HepG2 (cell line): ENCODE results near the gene ASAP2. TPM values are rescaled to one million over a fixed set of nuclear protein-coding genes. Genes with fewer than 3 reads are reported as not detected.

Experiments
- ATAD3A ChIP-seq: sonication (generic); formaldehyde crosslinking; IDR thresholded peaks from 2 replicates; pipeline ENCODE4 v1.4.0; 2020; ENCODE audit warnings: missing genetic modification reagents
- CENPX ChIP-seq: sonication (generic); formaldehyde crosslinking; IDR thresholded peaks from 2 replicates; pipeline ENCODE4 v1.9.0; 2021; ENCODE audit warnings: mild to moderate bottlenecking, missing genetic modification reagents, moderate library complexity
- DPF2 ChIP-seq: sonication (generic); formaldehyde crosslinking; IDR thresholded peaks from 2 replicates; pipeline ENCODE4 v1.4.0; 2020; ENCODE audit warnings: mild to moderate bottlenecking, low read depth, missing genetic modification reagents, borderline replicate concordance
- ETV5 ChIP-seq: IDR thresholded peaks from 2 replicates; pipeline ENCODE4 v1.6.1; 2018; ENCODE audit warnings: missing biosample characterization, missing genetic modification reagents, inconsistent platforms, borderline replicate concordance
- KDM3A ChIP-seq: IDR thresholded peaks from 2 replicates; pipeline ENCODE4 v1.6.1; 2018; ENCODE audit warnings: low read depth, missing compliant biosample characterization
- MAFG ChIP-seq: sonication (generic); formaldehyde crosslinking; IDR thresholded peaks from 2 replicates; pipeline ENCODE4 v1.5.1; 2020; ENCODE audit warnings: mild to moderate bottlenecking, missing genetic modification reagents
- MAFK ChIP-seq, 2 experiments: IDR thresholded peaks in 1 of 2; conservative IDR thresholded peaks in 1 of 2; 2 replicates each; pipeline ENCODE4 v1.6.1; 2011; ENCODE audit warnings: improper control_type of control experiment in 2 of 2, low read length in 2 of 2
- NCOR1 ChIP-seq: fragments of 200-600 bp; sonication (generic); IDR thresholded peaks from 2 replicates; pipeline ENCODE4 v1.7.0; 2017; ENCODE audit warnings: antibody characterized with exemption, low read length, borderline replicate concordance
- NPAS2 ChIP-seq: sonication (generic); formaldehyde crosslinking; IDR thresholded peaks from 2 replicates; pipeline ENCODE4 v1.8.0; 2022; ENCODE audit warnings: mild to moderate bottlenecking, missing genetic modification reagents, borderline replicate concordance
- NR2F6 ChIP-seq, 2 experiments: IDR thresholded peaks; 2 replicates each; pipeline ENCODE4 v1.6.1; 2016; ENCODE audit warnings: antibody characterized with exemption in 1 of 2, mild to moderate bottlenecking in 1 of 2
- NRL ChIP-seq: sonication (generic); formaldehyde crosslinking; IDR thresholded peaks from 2 replicates; pipeline ENCODE4 v1.5.0; 2020; ENCODE audit warnings: missing genetic modification reagents, mild to moderate bottlenecking, moderate library complexity, borderline replicate concordance
- RAD51 ChIP-seq: fragments of 450-650 bp; IDR thresholded peaks from 2 replicates; pipeline ENCODE4 v1.6.1; 2016; ENCODE audit warnings: borderline replicate concordance
- RARA ChIP-seq: IDR thresholded peaks from 2 replicates; pipeline ENCODE4 v1.6.1; 2016; ENCODE audit warnings: missing genetic modification reagents, missing compliant biosample characterization
- SIN3A ChIP-seq: IDR thresholded peaks from 2 replicates; pipeline ENCODE4 v1.6.1; 2011; ENCODE audit warnings: low read depth, mild to moderate bottlenecking, control low read depth, low read length, borderline replicate concordance
- SOX5 ChIP-seq: IDR thresholded peaks from 2 replicates; pipeline ENCODE4 v1.6.1; 2016; ENCODE audit warnings: borderline replicate concordance
- TGIF2 ChIP-seq: IDR thresholded peaks from 2 replicates; pipeline ENCODE4 v1.6.1; 2016; ENCODE audit warnings: control low read depth, missing compliant biosample characterization
- ZFX ChIP-seq: sonication (generic); formaldehyde crosslinking; IDR thresholded peaks from 2 replicates; pipeline ENCODE4 v1.4.0; 2020; ENCODE audit warnings: mild to moderate bottlenecking, low read depth, missing genetic modification reagents, moderate library complexity
- ZNF616 ChIP-seq: sonication (generic); formaldehyde crosslinking; IDR thresholded peaks from 2 replicates; pipeline ENCODE4 v1.5.0; 2020; ENCODE audit warnings: low read depth, mild to moderate bottlenecking, missing genetic modification reagents
- ZNF724P ChIP-seq: sonication (generic); formaldehyde crosslinking; IDR thresholded peaks from 2 replicates; pipeline ENCODE4 v1.8.0; 2022; ENCODE audit warnings: missing genetic modification reagents, borderline replicate concordance
- ZNF775 ChIP-seq: sonication (generic); formaldehyde crosslinking; IDR thresholded peaks from 2 replicates; pipeline ENCODE4 v1.4.0; 2020; ENCODE audit warnings: missing genetic modification reagents, mild to moderate bottlenecking, moderate library complexity, borderline replicate concordance
- polyA plus RNA-seq, 8 experiments: library from polyadenylated mRNA; depleted of rRNA in 3 of 8; stranded (reverse) in 7 of 8; unstranded in 1 of 8; fragments of >200 nt; fragmentation: Illumina TruSeq in 4 of 8; extraction: Trizol in 4 of 8; gene quantifications; 2 replicates each; pipeline versions ENCODE4 v1.2.1 to v1.2.3, GENCODE V29; 2011 to 2016; ENCODE audit warnings: low read depth in 4 of 8, missing spikeins in 1 of 8, mixed read lengths in 1 of 8; ENCODE audit not compliant: insufficient read depth in 1 of 8
- total RNA-seq, 5 experiments: library from RNA; depleted of rRNA; stranded (reverse); fragments of >200 nt; fragmentation: Illumina TruSeq; extraction: Trizol; gene quantifications; 2 replicates each; pipeline ENCODE4 v1.2.3, GENCODE V29; 2016; ENCODE audit warnings: low read depth in 1 of 5
- TF ChIP-seq, protein P1 (sequence below): sonication (generic); formaldehyde crosslinking; IDR thresholded peaks from 2 replicates; pipeline ENCODE4 v1.4.0; 2020; ENCODE audit warnings: mild to moderate bottlenecking, missing genetic modification reagents
- TF ChIP-seq, protein P2 (sequence below): sonication (generic); formaldehyde crosslinking; IDR thresholded peaks from 2 replicates; pipeline ENCODE4 v1.8.0; 2022; ENCODE audit warnings: mild to moderate bottlenecking, missing genetic modification reagents, moderate library complexity
- TF ChIP-seq, protein P3 (sequence below): sonication (generic); formaldehyde crosslinking; conservative IDR thresholded peaks from 2 replicates; pipeline ENCODE4 v1.4.0; 2020; ENCODE audit warnings: missing genetic modification reagents

Gene ASAP2
- total and polyA plus RNA-seq, 2 of the 13 experiments (the other 11 are each of a cell fraction or from before 2014, with no cell fraction given), result 7.3 to 22.3 TPM

DNA sequence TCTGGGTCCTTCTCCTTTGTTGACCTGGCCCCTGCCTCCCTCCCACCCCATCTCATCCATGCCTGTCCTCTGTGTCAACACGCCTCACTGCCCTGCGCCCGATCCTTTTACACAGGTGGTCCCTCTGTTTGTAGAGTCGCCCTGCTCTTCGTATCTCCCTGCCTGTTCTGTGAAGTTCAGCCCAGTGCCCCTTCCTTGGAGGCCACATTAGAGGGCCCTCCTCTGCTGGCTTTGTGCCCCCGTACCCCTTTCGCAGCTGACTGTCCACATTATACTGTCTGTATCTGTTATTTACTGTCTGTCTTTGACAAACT is 25.5 kb downstream of the ASAP2 start (continued):
- peak; percentile 58; the same call in 1 of the 2 replicates for TF ChIP-seq NR2F6 (IDR thresholded peaks at IDR 0.05)
- peak; percentile 65; the same call in 1 of the 2 replicates for TF ChIP-seq NR2F6 (CRISPR knock-in tag; IDR thresholded peaks at IDR 0.05)
- TF ChIP-seq, protein P1, sequence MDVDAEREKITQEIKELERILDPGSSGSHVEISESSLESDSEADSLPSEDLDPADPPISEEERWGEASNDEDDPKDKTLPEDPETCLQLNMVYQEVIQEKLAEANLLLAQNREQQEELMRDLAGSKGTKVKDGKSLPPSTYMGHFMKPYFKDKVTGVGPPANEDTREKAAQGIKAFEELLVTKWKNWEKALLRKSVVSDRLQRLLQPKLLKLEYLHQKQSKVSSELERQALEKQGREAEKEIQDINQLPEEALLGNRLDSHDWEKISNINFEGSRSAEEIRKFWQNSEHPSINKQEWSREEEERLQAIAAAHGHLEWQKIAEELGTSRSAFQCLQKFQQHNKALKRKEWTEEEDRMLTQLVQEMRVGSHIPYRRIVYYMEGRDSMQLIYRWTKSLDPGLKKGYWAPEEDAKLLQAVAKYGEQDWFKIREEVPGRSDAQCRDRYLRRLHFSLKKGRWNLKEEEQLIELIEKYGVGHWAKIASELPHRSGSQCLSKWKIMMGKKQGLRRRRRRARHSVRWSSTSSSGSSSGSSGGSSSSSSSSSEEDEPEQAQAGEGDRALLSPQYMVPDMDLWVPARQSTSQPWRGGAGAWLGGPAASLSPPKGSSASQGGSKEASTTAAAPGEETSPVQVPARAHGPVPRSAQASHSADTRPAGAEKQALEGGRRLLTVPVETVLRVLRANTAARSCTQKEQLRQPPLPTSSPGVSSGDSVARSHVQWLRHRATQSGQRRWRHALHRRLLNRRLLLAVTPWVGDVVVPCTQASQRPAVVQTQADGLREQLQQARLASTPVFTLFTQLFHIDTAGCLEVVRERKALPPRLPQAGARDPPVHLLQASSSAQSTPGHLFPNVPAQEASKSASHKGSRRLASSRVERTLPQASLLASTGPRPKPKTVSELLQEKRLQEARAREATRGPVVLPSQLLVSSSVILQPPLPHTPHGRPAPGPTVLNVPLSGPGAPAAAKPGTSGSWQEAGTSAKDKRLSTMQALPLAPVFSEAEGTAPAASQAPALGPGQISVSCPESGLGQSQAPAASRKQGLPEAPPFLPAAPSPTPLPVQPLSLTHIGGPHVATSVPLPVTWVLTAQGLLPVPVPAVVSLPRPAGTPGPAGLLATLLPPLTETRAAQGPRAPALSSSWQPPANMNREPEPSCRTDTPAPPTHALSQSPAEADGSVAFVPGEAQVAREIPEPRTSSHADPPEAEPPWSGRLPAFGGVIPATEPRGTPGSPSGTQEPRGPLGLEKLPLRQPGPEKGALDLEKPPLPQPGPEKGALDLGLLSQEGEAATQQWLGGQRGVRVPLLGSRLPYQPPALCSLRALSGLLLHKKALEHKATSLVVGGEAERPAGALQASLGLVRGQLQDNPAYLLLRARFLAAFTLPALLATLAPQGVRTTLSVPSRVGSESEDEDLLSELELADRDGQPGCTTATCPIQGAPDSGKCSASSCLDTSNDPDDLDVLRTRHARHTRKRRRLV (CRISPR knock-in tag), result no peak
- TF ChIP-seq TGIF2, result 0 out of 2 replicates have a peak, but pooled peaks have one; percentile 14
- peak; percentile 16; the same call in 1 of the 2 replicates for TF ChIP-seq SOX5 (CRISPR knock-in tag)
- TF ChIP-seq MAFG, result no peak
- TF ChIP-seq KDM3A (CRISPR knock-in tag), result no peak
- peak; percentile 59 for TF ChIP-seq RARA (CRISPR knock-in tag)
- TF ChIP-seq, protein P2, sequence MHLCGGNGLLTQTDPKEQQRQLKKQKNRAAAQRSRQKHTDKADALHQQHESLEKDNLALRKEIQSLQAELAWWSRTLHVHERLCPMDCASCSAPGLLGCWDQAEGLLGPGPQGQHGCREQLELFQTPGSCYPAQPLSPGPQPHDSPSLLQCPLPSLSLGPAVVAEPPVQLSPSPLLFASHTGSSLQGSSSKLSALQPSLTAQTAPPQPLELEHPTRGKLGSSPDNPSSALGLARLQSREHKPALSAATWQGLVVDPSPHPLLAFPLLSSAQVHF (CRISPR knock-in tag), result no peak
- TF ChIP-seq ZNF775 (CRISPR knock-in tag), result no peak
- no peak for TF ChIP-seq MAFK (conservative IDR thresholded peaks at IDR 0.05 in 1 of 2, IDR thresholded peaks at IDR 0.05 in 1 of 2; ENCODE audit: low read length in 2 of 2)
- TF ChIP-seq ETV5 (CRISPR knock-in tag), result 0 out of 2 replicates have a peak, but pooled peaks have one; percentile 2
- TF ChIP-seq NRL, result no peak
- TF ChIP-seq RAD51, result no peak
- no peak for TF ChIP-seq NPAS2
- no peak for TF ChIP-seq ZNF724P
- TF ChIP-seq, protein P3, sequence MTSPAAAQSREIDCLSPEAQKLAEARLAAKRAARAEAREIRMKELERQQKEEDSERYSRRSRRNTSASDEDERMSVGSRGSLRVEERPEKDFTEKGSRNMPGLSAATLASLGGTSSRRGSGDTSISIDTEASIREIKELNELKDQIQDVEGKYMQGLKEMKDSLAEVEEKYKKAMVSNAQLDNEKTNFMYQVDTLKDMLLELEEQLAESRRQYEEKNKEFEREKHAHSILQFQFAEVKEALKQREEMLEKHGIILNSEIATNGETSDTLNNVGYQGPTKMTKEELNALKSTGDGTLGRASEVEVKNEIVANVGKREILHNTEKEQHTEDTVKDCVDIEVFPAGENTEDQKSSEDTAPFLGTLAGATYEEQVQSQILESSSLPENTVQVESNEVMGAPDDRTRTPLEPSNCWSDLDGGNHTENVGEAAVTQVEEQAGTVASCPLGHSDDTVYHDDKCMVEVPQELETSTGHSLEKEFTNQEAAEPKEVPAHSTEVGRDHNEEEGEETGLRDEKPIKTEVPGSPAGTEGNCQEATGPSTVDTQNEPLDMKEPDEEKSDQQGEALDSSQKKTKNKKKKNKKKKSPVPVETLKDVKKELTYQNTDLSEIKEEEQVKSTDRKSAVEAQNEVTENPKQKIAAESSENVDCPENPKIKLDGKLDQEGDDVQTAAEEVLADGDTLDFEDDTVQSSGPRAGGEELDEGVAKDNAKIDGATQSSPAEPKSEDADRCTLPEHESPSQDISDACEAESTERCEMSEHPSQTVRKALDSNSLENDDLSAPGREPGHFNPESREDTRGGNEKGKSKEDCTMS (CRISPR knock-in tag), result no peak
- TF ChIP-seq ZNF616 (CRISPR knock-in tag), result no peak
- TF ChIP-seq DPF2 (CRISPR knock-in tag), result no peak
- TF ChIP-seq ZFX, result 0 out of 2 replicates have a peak, but pooled peaks have one; percentile 17
- no peak for TF ChIP-seq CENPX (CRISPR knock-in tag)
- 0 out of 2 replicates have a peak, but pooled peaks have one; percentile 22 for TF ChIP-seq NCOR1
- no peak for TF ChIP-seq SIN3A
- no peak for TF ChIP-seq ATAD3A (CRISPR knock-in tag)
